Subcutaneous abdominal adipose tissue (tissue), 5 donors: Measurements from ENCODE around the gene PPP2R5B.

Source experiments
- H3K27ac ChIP-seq: one replicate; pipeline ENCODE4 v1.7.0; 2013; ENCODE audit warnings: low read depth, mild to moderate bottlenecking, inconsistent platforms, low read length, moderate library complexity
- H3K27me3 ChIP-seq, 5 donors: one replicate each; pipeline ENCODE4 v1.7.0; 2013; ENCODE audit warnings: low read length in 5 of 5, inconsistent platforms in 1 of 5; ENCODE audit not compliant: control insufficient read depth in 5 of 5, insufficient read depth in 4 of 5
- H3K36me3 ChIP-seq, 5 donors: one replicate each; pipeline ENCODE4 v1.7.0; 2013; ENCODE audit warnings: low read length in 5 of 5; ENCODE audit not compliant: control insufficient read depth in 5 of 5, insufficient read depth in 5 of 5
- H3K4me1 ChIP-seq, 5 donors: one replicate each; pipeline ENCODE4 v1.7.0; 2013; ENCODE audit warnings: low read length in 5 of 5, mild to moderate bottlenecking in 3 of 5, moderate library complexity in 1 of 5; ENCODE audit not compliant: control insufficient read depth in 5 of 5, insufficient read depth in 5 of 5
- H3K4me3 ChIP-seq, 5 donors: one replicate each; pipeline ENCODE4 v1.7.0; 2013; ENCODE audit warnings: low read length in 5 of 5, low read depth in 1 of 5
- H3K9ac ChIP-seq, 5 donors: one replicate each; pipeline ENCODE4 v1.7.0; 2013; ENCODE audit warnings: low read length in 5 of 5, mild to moderate bottlenecking in 4 of 5, moderate library complexity in 3 of 5
- H3K9me3 ChIP-seq, 5 donors: one replicate each; pipeline ENCODE4 v1.7.0; 2013; ENCODE audit warnings: low read length in 5 of 5; ENCODE audit not compliant: control insufficient read depth in 5 of 5
- donor health status: healthy.
- donor health status: healthy.
- donor health status: healthy.
- donor health status: healthy.
- donor health status: healthy.

The PPP2R5B gene

DNA sequence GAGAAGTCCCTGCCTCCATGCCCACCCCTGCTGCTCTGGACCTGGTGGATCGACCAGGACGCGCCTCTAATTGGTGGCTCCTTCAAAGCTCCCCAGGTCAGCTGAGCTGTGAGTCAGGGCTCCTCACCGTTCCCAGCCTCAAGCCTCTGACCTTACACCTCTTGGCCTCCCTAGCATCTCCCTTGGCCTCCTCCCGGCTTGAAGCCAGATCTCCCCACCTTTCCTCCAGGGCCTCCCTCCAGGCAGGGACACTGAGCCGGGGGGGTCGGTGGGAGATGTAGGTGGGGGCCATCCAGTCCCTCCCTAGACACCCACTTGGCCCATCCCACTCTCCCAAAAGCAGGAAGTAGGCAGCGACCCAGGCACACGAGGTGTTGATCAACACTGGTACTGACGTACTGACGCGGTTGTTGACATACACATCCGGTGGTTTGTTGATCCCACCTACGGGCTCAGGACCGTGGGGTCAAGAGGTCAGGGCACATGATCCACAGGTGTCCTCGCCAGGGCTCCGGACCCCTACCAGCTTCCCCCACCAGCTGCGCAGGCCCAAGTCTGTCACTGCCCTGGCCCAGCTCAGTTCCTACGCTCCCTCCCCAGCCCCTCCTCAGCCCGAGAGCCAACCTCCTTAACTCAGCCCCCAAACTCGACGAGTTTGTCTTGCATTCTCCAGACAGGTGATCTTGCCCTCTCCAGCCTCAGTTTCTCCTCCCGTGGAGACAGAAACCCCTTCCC lies 8.3 kb upstream of the PPP2R5B start:
- Histone ChIP-seq H3K4me3 (peak overlapping the region; percentile 90 to 100 (median 92)), H3K27me3 (no peaks in the 10 kb centered on the region), H3K36me3 (peaks cover 0 to 33% (median 30%) of the 10 kb centered on the region in 5 donors), H3K9me3 (no peaks in the 10 kb centered on the region), H3K4me1 (peaks cover 7 to 33% (median 28%) of the 10 kb centered on the region in 5 donors), H3K27ac (peak overlapping the region; percentile 54), H3K9ac (peak overlapping the region; percentile 89 to 99 (median 97))

DNA sequence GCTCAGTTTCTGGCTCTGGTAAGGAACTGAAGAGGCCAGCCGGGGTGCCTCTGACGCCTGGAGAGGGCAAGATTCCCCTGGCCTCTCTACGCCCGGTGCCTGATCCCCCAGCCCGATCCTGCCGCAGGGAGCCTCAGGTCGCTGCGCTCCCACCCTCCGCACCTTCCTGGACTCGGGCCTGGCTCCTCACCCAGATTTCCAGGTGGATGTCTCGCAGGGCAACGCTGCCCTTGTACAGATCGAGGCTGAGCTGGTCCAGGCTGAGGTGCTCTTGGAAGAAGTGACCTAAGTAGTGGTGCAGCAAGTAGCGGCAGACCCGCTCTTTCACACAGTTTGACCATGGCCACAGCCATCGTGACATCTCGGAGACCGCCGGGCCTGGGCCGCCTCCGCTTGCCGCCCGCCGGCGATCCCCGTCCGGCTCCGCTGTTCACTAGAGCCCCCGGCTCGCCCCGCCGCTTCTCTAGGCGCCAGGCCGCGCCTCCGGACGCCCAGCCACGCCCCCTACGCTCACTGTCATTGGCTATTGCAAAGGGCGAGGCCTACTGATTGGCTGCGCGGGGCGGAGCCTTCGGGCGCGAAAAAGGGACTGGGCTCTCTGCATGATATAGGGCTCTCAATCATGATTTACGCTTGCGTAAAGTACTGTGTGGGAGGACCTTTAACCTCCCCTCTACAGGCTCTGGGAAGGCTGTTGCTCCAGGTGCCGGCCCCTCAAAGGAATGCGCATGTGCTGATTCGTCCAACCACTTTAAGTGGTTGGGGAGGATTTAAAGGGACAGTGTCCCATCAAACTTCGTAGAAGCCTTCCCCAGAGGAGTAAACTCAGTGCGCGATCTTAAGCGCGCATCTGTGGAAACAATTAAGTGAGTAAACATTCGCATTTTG lies 7.5 kb upstream of the PPP2R5B start, which contains the start of gene ATG2A:
Gene ATG2A (minus strand): TSS at position 435 of the 888 bp plus-strand sequence. CDS start 74 bp downstream, at position 361.
- H3K9ac ChIP-seq, result peak within 1 kb of the TSS; percentile 89 to 99 (median 97)
- H3K9me3 ChIP-seq, result no peaks in the 10 kb centered on the region
- peak within 1 kb of the TSS; percentile 60 for H3K27ac ChIP-seq
- peaks cover 0 to 25% (median 22%) of the 10 kb centered on the region in 5 donors for H3K36me3 ChIP-seq
- H3K4me3 ChIP-seq, result peak within 1 kb of the TSS; percentile 90 to 100 (median 92)
- H3K4me1 ChIP-seq, result peaks cover 7 to 33% (median 28%) of the 10 kb centered on the region in 5 donors
- no peaks in the 10 kb centered on the region for H3K27me3 ChIP-seq

DNA sequence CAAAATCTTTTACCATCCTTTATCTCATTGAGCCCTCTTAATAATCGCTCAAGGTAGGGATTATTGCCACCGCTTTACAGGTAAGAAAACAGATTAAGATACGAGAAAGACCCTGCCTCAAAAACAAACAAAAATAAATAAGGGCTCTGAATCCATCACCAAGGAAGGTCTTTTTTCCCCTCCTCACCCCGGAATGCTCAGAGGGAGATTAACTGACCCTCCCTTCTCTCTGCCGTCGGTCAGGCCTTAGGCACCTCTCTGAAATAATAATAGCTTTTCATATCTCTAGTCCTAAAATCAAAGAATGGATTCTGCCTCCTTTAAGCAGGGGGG lies 6.9 kb upstream of the PPP2R5B start:
- Histone ChIP-seq H3K27ac (peak overlapping the region; percentile 60), H3K4me3 (peak overlapping the region; percentile 73 to 100 (median 92)), H3K36me3 (peaks cover 0 to 20% (median 18%) of the 10 kb centered on the region in 5 donors), H3K9me3 (no peaks in the 10 kb centered on the region), H3K4me1 (peaks cover 7 to 33% (median 28%) of the 10 kb centered on the region in 5 donors), H3K9ac (peak overlapping the region; percentile 39 to 74 (median 71)), H3K27me3 (no peaks in the 10 kb centered on the region)

DNA sequence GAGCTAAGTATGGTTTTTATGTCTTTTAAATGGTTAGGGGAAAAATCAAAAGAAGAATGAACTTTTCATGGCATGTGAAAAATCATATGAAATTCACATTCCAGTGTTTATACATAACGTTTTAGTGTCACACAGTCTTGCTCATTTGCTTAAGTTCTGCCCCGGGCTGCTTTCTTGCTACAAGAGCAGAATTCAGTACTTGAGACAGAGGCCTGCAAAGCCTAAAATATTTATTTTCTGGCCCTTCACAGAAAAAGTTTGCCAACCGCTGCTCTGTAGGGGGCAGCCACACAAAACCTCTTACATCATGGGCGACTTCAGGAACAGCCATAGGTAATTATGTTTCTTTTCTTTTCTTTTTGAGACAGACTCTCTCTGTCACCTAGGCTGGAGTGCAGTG lies 6.5 kb upstream of the PPP2R5B start:
- peak overlapping the region; percentile 39 to 74 (median 71) for H3K9ac ChIP-seq
- peaks cover 0 to 16% (median 14%) of the 10 kb centered on the region in 5 donors for H3K36me3 ChIP-seq
- H3K9me3 ChIP-seq, result no peaks in the 10 kb centered on the region
- H3K27me3 ChIP-seq, result no peaks in the 10 kb centered on the region
- peak overlapping the region; percentile 73 to 100 (median 92) for H3K4me3 ChIP-seq
- peak overlapping the region; percentile 60 for H3K27ac ChIP-seq
- H3K4me1 ChIP-seq, result peaks cover 7 to 33% (median 28%) of the 10 kb centered on the region in 5 donors

DNA sequence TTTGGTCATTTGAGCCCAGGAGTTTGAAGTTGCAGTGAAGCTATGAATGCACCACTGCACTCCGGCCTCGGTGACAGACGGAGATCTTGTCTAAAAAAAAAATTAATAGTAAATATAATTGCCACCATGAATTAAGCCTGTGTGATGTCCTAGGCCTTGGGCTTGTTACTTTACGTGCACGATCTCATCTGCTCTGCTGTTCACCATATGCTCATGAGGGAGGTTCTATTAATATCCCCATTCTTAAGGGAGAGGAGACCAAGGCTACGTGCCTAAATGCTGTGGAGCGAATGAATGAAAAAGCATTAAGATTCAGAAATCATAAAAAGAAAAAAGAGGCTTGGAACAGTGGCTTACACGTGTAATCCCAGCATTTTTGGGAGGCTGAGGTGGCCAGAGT lies 4.9 kb upstream of the PPP2R5B start:
- Histone ChIP-seq H3K27me3 (no peaks in the 10 kb centered on the region), H3K4me1 (peaks cover 9 to 44% (median 40%) of the 10 kb centered on the region in 5 donors), H3K4me3 (no peak overlapping the region), H3K36me3 (no peaks in the 10 kb centered on the region), H3K27ac (no peak overlapping the region), H3K9ac (no peak overlapping the region), H3K9me3 (no peaks in the 10 kb centered on the region)

DNA sequence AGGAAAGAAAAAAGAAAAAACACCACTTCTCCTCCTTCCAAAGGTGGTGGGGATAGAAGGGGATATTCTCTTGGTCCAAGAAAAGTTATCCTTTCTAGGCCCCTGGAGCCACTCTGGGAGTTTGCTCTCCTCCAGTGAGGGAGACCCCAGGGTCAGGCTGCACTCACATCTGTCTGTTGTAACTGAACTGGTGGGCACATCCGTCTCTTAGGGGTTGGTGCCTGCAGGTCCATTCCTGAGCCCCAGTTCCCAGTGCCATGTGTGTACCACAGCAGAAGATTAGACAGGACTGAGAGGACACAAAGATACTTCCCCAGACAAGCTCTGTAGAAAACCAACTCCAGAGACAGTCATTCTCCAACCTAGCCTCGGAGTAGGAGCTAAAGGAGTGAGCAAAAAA lies 4.4 kb upstream of the PPP2R5B start:
- H3K4me1 ChIP-seq, result peaks cover 9 to 48% (median 43%) of the 10 kb centered on the region in 5 donors
- H3K4me3 ChIP-seq, result no peak overlapping the region

DNA sequence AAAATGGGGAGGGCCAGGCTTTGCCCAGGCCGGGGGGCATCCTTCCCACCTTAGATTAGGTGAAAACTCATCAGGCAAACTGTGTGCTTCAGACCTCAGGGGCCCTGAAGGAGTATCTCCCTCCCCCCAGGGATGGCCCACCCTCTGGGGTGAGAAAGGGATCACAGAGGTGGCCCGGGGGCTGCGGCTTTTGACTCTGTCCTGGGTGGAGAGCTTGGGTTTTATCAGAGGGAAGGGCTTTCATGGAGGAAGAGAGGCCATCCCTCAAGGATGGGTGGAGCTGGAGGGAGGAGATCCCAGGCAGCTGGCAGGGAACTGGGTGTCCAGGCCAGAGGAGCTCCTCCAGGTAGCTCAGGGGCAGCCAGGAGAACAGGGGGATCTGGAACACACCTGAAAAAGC lies 3.1 kb upstream of the PPP2R5B start:
- no peaks in the 10 kb centered on the region for H3K27me3 ChIP-seq
- H3K9ac ChIP-seq, result no peak overlapping the region
- no peaks in the 10 kb centered on the region for H3K9me3 ChIP-seq
- H3K4me3 ChIP-seq, result no peak overlapping the region
- no peak overlapping the region for H3K27ac ChIP-seq
- peaks cover 5 to 50% (median 43%) of the 10 kb centered on the region in 5 donors for H3K4me1 ChIP-seq
- no peaks in the 10 kb centered on the region for H3K36me3 ChIP-seq

More for the DNA sequence above, 4.4 kb upstream of the PPP2R5B start:
- Histone ChIP-seq H3K9me3 (no peaks in the 10 kb centered on the region), H3K36me3 (no peaks in the 10 kb centered on the region), H3K27ac (no peak overlapping the region), H3K27me3 (no peaks in the 10 kb centered on the region), H3K9ac (no peak overlapping the region)

DNA sequence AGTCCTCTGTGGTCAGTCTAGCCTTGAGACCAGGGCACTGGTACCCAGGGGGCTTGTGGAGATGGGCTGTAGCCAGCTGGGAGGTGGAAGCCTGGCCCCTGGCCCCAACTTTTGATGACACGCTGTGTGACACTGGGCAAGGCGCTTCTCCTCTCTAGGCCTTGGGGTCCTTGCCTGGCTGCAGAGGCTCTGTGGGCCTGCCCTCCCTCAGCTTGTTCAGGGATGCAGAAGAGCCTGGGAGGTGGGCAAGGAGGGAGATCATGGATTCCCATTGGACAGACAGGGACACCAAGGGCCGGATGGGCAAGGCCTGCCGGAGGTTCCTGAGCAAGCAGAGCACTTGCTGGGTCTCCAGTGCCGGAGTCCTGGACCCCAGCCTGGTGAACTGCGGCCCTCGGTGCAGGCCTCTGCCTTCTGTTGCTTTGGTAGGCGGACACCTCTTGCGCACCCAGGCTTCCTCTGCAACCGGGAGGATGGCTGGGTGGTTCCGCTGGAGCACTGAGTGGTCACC lies 1.3 kb upstream of the PPP2R5B start:
- Histone ChIP-seq H3K27ac (no peak overlapping the region), H3K4me1 (peaks cover 3 to 39% (median 34%) of the 10 kb centered on the region in 5 donors), H3K36me3 (peaks cover 0 to 18% (median 11%) of the 10 kb centered on the region in 5 donors), H3K27me3 (no peaks in the 10 kb centered on the region), H3K9ac (peak overlapping the region in 1 of 5 donors; percentile 81), H3K4me3 (peak overlapping the region; percentile 79 to 96 (median 87)), H3K9me3 (no peaks in the 10 kb centered on the region)

DNA sequence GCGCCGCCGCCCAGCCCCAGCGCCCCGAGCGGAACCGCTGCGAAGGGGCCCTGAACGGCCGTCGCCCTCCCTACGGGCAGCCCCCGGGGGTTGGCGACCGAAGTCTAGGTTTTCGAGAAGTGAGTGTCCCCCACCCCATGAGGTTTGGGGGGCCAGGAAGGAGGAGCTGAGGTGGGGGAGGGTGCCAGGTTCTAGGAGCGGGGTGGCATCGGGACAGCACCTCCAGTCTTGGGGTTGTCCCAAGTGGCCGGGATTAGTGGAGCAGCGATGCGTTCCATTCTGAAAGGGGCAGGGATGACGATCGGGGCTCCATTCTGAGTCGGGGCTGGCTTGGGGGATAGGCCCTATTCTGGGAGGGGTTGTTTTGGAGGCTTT lies 408 bp downstream of the PPP2R5B start:
- Histone ChIP-seq H3K9me3 (no peaks in the 10 kb centered on the region), H3K9ac (peak overlapping the region in 4 of 5 donors; percentile 81 to 97 (median 88)), H3K4me3 (peak overlapping the region; percentile 79 to 89 (median 86)), H3K36me3 (peaks cover 0 to 32% (median 22%) of the 10 kb centered on the region in 5 donors), H3K27me3 (no peaks in the 10 kb centered on the region), H3K27ac (peak overlapping the region; percentile 98), H3K4me1 (peaks cover 3 to 32% (median 30%) of the 10 kb centered on the region in 5 donors)
